ENCODE results near the gene PCLO. TPM values are rescaled to one million over a fixed set of nuclear protein-coding genes. Genes with fewer than 3 reads are reported as not detected.

PCLO gene
- total RNA-seq, 1 experiment from 2014 or later: 3.0 TPM

DNA sequence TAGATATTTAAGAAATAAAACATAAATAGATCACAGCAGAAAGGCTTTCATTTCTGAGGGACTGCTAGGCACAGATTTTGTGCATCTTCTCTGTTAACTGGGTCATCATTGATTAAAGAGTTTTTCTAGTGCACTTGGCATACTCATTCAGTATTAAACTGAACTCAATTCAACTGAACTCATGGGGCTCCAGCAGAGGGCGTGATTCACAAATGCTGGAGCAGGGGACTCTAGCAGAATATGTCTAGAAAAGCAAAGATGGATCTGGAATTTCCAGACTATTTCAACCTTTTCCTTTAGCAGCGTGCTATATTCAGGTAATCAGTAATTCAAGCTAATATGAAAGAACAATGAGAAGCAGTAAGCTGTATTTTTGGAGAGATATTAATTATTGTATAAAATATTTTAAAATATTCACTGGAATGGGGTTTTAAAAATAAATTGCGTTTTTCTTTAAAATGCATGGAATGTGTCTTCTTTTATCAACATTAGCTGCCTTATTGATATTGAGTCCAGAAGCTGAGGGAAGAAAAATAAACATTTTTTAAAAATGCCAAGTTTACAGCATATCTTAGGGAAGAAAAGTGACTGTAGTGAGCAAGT lies 422.3 kb downstream of the PCLO start (continued):
- TF ChIP-seq, protein P1, sequence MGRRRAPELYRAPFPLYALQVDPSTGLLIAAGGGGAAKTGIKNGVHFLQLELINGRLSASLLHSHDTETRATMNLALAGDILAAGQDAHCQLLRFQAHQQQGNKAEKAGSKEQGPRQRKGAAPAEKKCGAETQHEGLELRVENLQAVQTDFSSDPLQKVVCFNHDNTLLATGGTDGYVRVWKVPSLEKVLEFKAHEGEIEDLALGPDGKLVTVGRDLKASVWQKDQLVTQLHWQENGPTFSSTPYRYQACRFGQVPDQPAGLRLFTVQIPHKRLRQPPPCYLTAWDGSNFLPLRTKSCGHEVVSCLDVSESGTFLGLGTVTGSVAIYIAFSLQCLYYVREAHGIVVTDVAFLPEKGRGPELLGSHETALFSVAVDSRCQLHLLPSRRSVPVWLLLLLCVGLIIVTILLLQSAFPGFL (CRISPR knock-in tag; IDR thresholded peaks at IDR 0.05; ENCODE audit: borderline replicate concordance): no peak

DNA sequence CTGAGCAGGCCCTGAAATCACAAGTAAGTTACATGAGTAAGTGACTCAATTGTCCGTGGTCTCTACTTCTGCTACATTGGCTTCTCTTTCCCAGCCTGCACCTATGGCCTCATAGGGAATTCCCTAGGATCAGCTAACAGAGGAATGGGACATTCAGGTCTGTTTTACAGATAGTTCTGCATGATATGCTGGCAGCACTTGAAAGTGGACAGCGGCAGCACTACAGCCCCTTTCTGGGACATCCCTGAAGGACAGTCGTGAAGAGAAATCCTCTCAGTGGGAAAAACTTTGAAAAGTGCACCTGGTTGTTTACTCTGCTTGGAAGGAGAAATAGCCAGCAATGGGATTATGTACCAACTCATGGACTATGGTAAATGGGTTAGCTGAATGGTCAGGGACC lies 426.1 kb downstream of the PCLO start:
- Mint-ChIP-seq H3K4me1 (peaks cover 6% of the 10 kb centered on the region), H3K27me3 (ENCODE audit: low read depth) (no peaks in the 10 kb centered on the region), H3K27ac (no peak overlapping the region), H3K9me3 (no peaks in the 10 kb centered on the region), H3K4me3 (no peak overlapping the region), H3K36me3 (no peaks in the 10 kb centered on the region)
- CTCF ChIA-PET: no interaction called here
- ATAC-seq (no peak), DNase-seq (ENCODE audit: low spot score) (no peak)
- TF ChIP-seq PRRX2 (CRISPR knock-in tag; IDR thresholded peaks at IDR 0.05) (no peak), SMAD3 (CRISPR knock-in tag; IDR thresholded peaks at IDR 0.05; ENCODE audit: borderline replicate concordance) (no peak), ZNF219 (CRISPR knock-in tag; IDR thresholded peaks at IDR 0.05; ENCODE audit: borderline replicate concordance) (no peak), NR1H2 (CRISPR knock-in tag; IDR thresholded peaks at IDR 0.05) (no peak), NFE2L1 (CRISPR knock-in tag; IDR thresholded peaks at IDR 0.05) (no peak), KAT7 (CRISPR knock-in tag; IDR thresholded peaks at IDR 0.05; ENCODE audit: borderline replicate concordance) (no peak), SP1 (CRISPR knock-in tag; conservative IDR thresholded peaks at IDR 0.05) (no peak), ZBTB21 (CRISPR knock-in tag; IDR thresholded peaks at IDR 0.05; ENCODE audit: borderline replicate concordance) (no peak), ESRRA (CRISPR knock-in tag; IDR thresholded peaks at IDR 0.05; ENCODE audit: borderline replicate concordance) (no peak), ZNF423 (CRISPR knock-in tag; IDR thresholded peaks at IDR 0.05) (no peak)
- TF ChIP-seq, protein P2, sequence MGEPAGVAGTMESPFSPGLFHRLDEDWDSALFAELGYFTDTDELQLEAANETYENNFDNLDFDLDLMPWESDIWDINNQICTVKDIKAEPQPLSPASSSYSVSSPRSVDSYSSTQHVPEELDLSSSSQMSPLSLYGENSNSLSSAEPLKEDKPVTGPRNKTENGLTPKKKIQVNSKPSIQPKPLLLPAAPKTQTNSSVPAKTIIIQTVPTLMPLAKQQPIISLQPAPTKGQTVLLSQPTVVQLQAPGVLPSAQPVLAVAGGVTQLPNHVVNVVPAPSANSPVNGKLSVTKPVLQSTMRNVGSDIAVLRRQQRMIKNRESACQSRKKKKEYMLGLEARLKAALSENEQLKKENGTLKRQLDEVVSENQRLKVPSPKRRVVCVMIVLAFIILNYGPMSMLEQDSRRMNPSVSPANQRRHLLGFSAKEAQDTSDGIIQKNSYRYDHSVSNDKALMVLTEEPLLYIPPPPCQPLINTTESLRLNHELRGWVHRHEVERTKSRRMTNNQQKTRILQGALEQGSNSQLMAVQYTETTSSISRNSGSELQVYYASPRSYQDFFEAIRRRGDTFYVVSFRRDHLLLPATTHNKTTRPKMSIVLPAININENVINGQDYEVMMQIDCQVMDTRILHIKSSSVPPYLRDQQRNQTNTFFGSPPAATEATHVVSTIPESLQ (CRISPR knock-in tag; IDR thresholded peaks at IDR 0.05): no peak
- TF ChIP-seq, protein P3, sequence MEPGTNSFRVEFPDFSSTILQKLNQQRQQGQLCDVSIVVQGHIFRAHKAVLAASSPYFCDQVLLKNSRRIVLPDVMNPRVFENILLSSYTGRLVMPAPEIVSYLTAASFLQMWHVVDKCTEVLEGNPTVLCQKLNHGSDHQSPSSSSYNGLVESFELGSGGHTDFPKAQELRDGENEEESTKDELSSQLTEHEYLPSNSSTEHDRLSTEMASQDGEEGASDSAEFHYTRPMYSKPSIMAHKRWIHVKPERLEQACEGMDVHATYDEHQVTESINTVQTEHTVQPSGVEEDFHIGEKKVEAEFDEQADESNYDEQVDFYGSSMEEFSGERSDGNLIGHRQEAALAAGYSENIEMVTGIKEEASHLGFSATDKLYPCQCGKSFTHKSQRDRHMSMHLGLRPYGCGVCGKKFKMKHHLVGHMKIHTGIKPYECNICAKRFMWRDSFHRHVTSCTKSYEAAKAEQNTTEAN (CRISPR knock-in tag; IDR thresholded peaks at IDR 0.05): no peak
- TF ChIP-seq, protein P4, sequence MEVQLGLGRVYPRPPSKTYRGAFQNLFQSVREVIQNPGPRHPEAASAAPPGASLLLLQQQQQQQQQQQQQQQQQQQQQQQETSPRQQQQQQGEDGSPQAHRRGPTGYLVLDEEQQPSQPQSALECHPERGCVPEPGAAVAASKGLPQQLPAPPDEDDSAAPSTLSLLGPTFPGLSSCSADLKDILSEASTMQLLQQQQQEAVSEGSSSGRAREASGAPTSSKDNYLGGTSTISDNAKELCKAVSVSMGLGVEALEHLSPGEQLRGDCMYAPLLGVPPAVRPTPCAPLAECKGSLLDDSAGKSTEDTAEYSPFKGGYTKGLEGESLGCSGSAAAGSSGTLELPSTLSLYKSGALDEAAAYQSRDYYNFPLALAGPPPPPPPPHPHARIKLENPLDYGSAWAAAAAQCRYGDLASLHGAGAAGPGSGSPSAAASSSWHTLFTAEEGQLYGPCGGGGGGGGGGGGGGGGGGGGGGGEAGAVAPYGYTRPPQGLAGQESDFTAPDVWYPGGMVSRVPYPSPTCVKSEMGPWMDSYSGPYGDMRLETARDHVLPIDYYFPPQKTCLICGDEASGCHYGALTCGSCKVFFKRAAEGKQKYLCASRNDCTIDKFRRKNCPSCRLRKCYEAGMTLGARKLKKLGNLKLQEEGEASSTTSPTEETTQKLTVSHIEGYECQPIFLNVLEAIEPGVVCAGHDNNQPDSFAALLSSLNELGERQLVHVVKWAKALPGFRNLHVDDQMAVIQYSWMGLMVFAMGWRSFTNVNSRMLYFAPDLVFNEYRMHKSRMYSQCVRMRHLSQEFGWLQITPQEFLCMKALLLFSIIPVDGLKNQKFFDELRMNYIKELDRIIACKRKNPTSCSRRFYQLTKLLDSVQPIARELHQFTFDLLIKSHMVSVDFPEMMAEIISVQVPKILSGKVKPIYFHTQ (CRISPR knock-in tag; IDR thresholded peaks at IDR 0.05): no peak
- TF ChIP-seq, protein P5, sequence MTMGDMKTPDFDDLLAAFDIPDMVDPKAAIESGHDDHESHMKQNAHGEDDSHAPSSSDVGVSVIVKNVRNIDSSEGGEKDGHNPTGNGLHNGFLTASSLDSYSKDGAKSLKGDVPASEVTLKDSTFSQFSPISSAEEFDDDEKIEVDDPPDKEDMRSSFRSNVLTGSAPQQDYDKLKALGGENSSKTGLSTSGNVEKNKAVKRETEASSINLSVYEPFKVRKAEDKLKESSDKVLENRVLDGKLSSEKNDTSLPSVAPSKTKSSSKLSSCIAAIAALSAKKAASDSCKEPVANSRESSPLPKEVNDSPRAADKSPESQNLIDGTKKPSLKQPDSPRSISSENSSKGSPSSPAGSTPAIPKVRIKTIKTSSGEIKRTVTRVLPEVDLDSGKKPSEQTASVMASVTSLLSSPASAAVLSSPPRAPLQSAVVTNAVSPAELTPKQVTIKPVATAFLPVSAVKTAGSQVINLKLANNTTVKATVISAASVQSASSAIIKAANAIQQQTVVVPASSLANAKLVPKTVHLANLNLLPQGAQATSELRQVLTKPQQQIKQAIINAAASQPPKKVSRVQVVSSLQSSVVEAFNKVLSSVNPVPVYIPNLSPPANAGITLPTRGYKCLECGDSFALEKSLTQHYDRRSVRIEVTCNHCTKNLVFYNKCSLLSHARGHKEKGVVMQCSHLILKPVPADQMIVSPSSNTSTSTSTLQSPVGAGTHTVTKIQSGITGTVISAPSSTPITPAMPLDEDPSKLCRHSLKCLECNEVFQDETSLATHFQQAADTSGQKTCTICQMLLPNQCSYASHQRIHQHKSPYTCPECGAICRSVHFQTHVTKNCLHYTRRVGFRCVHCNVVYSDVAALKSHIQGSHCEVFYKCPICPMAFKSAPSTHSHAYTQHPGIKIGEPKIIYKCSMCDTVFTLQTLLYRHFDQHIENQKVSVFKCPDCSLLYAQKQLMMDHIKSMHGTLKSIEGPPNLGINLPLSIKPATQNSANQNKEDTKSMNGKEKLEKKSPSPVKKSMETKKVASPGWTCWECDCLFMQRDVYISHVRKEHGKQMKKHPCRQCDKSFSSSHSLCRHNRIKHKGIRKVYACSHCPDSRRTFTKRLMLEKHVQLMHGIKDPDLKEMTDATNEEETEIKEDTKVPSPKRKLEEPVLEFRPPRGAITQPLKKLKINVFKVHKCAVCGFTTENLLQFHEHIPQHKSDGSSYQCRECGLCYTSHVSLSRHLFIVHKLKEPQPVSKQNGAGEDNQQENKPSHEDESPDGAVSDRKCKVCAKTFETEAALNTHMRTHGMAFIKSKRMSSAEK (CRISPR knock-in tag; IDR thresholded peaks at IDR 0.05; ENCODE audit: borderline replicate concordance): no peak
- TF ChIP-seq, protein P6, sequence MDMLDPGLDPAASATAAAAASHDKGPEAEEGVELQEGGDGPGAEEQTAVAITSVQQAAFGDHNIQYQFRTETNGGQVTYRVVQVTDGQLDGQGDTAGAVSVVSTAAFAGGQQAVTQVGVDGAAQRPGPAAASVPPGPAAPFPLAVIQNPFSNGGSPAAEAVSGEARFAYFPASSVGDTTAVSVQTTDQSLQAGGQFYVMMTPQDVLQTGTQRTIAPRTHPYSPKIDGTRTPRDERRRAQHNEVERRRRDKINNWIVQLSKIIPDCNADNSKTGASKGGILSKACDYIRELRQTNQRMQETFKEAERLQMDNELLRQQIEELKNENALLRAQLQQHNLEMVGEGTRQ (CRISPR knock-in tag; IDR thresholded peaks at IDR 0.05): no peak
- TF ChIP-seq, protein P7, sequence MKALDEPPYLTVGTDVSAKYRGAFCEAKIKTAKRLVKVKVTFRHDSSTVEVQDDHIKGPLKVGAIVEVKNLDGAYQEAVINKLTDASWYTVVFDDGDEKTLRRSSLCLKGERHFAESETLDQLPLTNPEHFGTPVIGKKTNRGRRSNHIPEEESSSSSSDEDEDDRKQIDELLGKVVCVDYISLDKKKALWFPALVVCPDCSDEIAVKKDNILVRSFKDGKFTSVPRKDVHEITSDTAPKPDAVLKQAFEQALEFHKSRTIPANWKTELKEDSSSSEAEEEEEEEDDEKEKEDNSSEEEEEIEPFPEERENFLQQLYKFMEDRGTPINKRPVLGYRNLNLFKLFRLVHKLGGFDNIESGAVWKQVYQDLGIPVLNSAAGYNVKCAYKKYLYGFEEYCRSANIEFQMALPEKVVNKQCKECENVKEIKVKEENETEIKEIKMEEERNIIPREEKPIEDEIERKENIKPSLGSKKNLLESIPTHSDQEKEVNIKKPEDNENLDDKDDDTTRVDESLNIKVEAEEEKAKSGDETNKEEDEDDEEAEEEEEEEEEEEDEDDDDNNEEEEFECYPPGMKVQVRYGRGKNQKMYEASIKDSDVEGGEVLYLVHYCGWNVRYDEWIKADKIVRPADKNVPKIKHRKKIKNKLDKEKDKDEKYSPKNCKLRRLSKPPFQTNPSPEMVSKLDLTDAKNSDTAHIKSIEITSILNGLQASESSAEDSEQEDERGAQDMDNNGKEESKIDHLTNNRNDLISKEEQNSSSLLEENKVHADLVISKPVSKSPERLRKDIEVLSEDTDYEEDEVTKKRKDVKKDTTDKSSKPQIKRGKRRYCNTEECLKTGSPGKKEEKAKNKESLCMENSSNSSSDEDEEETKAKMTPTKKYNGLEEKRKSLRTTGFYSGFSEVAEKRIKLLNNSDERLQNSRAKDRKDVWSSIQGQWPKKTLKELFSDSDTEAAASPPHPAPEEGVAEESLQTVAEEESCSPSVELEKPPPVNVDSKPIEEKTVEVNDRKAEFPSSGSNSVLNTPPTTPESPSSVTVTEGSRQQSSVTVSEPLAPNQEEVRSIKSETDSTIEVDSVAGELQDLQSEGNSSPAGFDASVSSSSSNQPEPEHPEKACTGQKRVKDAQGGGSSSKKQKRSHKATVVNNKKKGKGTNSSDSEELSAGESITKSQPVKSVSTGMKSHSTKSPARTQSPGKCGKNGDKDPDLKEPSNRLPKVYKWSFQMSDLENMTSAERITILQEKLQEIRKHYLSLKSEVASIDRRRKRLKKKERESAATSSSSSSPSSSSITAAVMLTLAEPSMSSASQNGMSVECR (CRISPR knock-in tag; IDR thresholded peaks at IDR 0.05; ENCODE audit: borderline replicate concordance): no peak
- POLR2A ChIA-PET: no interaction called here

All from WTC11 (cell line).